ENCODE results near the gene ZNF93. TPM values are rescaled to one million over a fixed set of nuclear protein-coding genes. Genes with fewer than 3 reads are reported as not detected.

Gene ZNF93
- total RNA-seq, 1 experiment from 2014 or later, result 8.9 TPM

DNA sequence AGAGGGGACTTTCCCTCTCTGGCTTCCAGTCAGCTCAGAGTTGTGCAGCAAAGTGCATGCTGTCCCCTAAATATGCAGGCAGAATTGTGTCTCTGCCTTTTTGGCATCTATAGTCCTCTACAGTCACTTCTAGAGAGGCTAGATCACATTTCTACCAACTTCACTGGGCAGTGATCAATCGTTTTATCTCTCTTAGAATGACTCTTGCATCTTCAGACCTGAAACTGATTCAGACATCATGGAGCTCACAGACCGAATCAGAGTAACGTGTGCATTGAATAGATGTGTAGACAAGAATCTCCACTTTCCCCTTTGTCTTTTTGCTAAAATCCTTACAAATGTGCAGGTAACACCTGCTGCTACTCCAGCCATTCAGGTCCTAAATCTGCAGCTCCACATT lies 28.8 kb upstream of the ZNF93 start:
- peaks cover 23% of the 10 kb centered on the region; the same call in 1 of the 2 replicates for H3K9me3 ChIP-seq (ENCODE audit: control insufficient read depth, insufficient read depth, low read depth, low read length)
- TF ChIP-seq TCF7L2 (IDR thresholded peaks at IDR 0.05; ENCODE audit: low read depth, low read length) (no peak), REST (IDR thresholded peaks at IDR 0.05; ENCODE audit: insufficient read depth in 1 of 2, low read depth in 2 of 2, low read length in 1 of 2) (no peak), CTCF (IDR thresholded peaks at IDR 0.05) (no peak), SIN3A (IDR thresholded peaks at IDR 0.05; ENCODE audit: borderline replicate concordance, insufficient read depth, low read depth, low read length) (no peak), POLR2AphosphoS5 (IDR thresholded peaks at IDR 0.05; ENCODE audit: low read depth, low read length) (no peak)
- no peaks in the 10 kb centered on the region for H3K4me1 ChIP-seq (ENCODE audit: control insufficient read depth, insufficient read depth, low read length)
- ChIA-PET POLR2A (no interaction called here), CTCF (no interaction called here)
- intact Hi-C loops (cut with micrococcal nuclease; ENCODE audit: unreplicated experiment) (no loop called here), in situ Hi-C loops (cut with HindIII; ENCODE audit: low pct_unique_long_range_greater_than_20kb, low sequenced_read_pairs) (no loop called here)
- no peak overlapping the region for H3K4me3 ChIP-seq (ENCODE audit: low read depth in 2 of 2, low read length in 2 of 2)
- ATAC-seq (no peak), DNase-seq (ENCODE audit: low read depth, low spot score) (no peak)
- H3K36me3 ChIP-seq (ENCODE audit: control insufficient read depth, insufficient read depth, low read length), result no peaks in the 10 kb centered on the region
- H3K27me3 ChIP-seq (ENCODE audit: control insufficient read depth, insufficient read depth, low read length), result no peaks in the 10 kb centered on the region
- BruUV-seq (replicated peaks), result no TSS peak
- no peak overlapping the region for H3K27ac ChIP-seq (ENCODE audit: low read length)

GRCh38 chr19:19873381-19873780 lies 27.4 kb upstream of the ZNF93 start:
- in situ Hi-C loops (cut with HindIII; ENCODE audit: low pct_unique_long_range_greater_than_20kb, low sequenced_read_pairs) (no loop called here), intact Hi-C loops (cut with micrococcal nuclease; ENCODE audit: unreplicated experiment) (no loop called here)
- no peak overlapping the region for H3K27ac ChIP-seq (ENCODE audit: low read length)
- DNase-seq (ENCODE audit: low read depth, low spot score) (no peak), ATAC-seq (no peak)
- no TSS peak for BruUV-seq (replicated peaks)
- ChIA-PET POLR2A (no interaction called here), CTCF (no interaction called here)
- H3K9me3 ChIP-seq (ENCODE audit: control insufficient read depth, insufficient read depth, low read depth, low read length), result peaks cover 20% of the 10 kb centered on the region
- H3K27me3 ChIP-seq (ENCODE audit: control insufficient read depth, insufficient read depth, low read length), result no peaks in the 10 kb centered on the region
- H3K4me1 ChIP-seq (ENCODE audit: control insufficient read depth, insufficient read depth, low read length), result no peaks in the 10 kb centered on the region
- no peaks in the 10 kb centered on the region for H3K36me3 ChIP-seq (ENCODE audit: control insufficient read depth, insufficient read depth, low read length)
- no peak overlapping the region for H3K4me3 ChIP-seq (ENCODE audit: low read depth in 2 of 2, low read length in 2 of 2)
- TF ChIP-seq SIN3A (IDR thresholded peaks at IDR 0.05; ENCODE audit: borderline replicate concordance, insufficient read depth, low read depth, low read length) (no peak), CTCF (IDR thresholded peaks at IDR 0.05) (no peak), TCF7L2 (IDR thresholded peaks at IDR 0.05; ENCODE audit: low read depth, low read length) (no peak), REST (IDR thresholded peaks at IDR 0.05; ENCODE audit: insufficient read depth in 1 of 2, low read depth in 2 of 2, low read length in 1 of 2) (no peak), POLR2AphosphoS5 (IDR thresholded peaks at IDR 0.05; ENCODE audit: low read depth, low read length) (no peak)

All from Panc1 (cell line).